ENCODE results near the gene MYO1E. TPM values are rescaled to one million over a fixed set of nuclear protein-coding genes. Genes with fewer than 3 reads are reported as not detected.

MYO1E gene
- total RNA-seq, 2 experiments from 2014 or later, result 1.5 to 26.5 TPM

DNA sequence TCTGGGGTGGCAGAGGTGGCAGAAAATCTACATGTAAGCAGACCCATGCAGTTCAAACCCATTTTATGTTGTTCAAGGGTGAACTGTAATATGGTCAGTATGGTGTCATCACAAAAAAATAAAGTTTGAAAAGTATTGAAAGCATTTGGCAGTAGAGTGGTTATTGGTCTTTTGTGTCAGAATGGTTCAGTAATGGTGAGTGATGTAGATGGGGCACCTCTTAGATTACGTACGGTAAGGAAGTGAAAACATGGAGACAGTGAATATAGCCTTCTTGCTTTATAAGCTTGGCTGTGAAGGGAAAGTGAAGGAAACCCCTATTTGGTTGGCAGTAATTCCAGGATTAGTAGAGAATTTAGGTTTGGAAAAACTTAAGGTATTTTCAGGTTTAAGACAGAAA is 284.9 kb downstream of the MYO1E start:
- intact Hi-C loops (cut with micrococcal nuclease; ENCODE audit: unreplicated experiment), result no loop called here
- DNase-seq (ENCODE audit: low spot score), result no peak
- Histone ChIP-seq H3K4me2 (ENCODE audit: low read length) (no peak overlapping the region), H2AFZ (ENCODE audit: low read length) (no peak overlapping the region), H3K4me1 (ENCODE audit: insufficient read depth, low read length, poor library complexity, severe bottlenecking) (peaks cover 5% of the 10 kb centered on the region), H3K9me2 (ENCODE audit: insufficient read depth, low read length) (no peaks in the 10 kb centered on the region), H4K20me1 (ENCODE audit: insufficient read depth, low read length) (no peaks in the 10 kb centered on the region), H3K36me3 (ENCODE audit: insufficient read depth, low read length) (peaks cover 79% of the 10 kb centered on the region), H3K4me3 (ENCODE audit: low read depth, low read length, poor library complexity, severe bottlenecking) (no peak overlapping the region), H3K9me3 (ENCODE audit: low read length) (no peaks in the 10 kb centered on the region), H3K79me2 (ENCODE audit: insufficient read depth, low read depth, low read length) (no peaks in the 10 kb centered on the region), H3K27ac (ENCODE audit: low read depth, low read length, poor library complexity, severe bottlenecking) (no peak overlapping the region)
- ChIA-PET POLR2A (interaction anchor here (1.1 to 1.6 kb wide), 2 partner anchors 10 to 20 kb away, joined by 3 read pairs; no protein-coding TSS in a partner anchor), CTCF (ENCODE audit: unreplicated experiment) (no interaction called here)
- TF ChIP-seq EZH2phosphoT487 (IDR thresholded peaks at IDR 0.05; ENCODE audit: borderline replicate concordance, low read depth, low read length), result no peak
- TF ChIP-seq, protein P1, sequence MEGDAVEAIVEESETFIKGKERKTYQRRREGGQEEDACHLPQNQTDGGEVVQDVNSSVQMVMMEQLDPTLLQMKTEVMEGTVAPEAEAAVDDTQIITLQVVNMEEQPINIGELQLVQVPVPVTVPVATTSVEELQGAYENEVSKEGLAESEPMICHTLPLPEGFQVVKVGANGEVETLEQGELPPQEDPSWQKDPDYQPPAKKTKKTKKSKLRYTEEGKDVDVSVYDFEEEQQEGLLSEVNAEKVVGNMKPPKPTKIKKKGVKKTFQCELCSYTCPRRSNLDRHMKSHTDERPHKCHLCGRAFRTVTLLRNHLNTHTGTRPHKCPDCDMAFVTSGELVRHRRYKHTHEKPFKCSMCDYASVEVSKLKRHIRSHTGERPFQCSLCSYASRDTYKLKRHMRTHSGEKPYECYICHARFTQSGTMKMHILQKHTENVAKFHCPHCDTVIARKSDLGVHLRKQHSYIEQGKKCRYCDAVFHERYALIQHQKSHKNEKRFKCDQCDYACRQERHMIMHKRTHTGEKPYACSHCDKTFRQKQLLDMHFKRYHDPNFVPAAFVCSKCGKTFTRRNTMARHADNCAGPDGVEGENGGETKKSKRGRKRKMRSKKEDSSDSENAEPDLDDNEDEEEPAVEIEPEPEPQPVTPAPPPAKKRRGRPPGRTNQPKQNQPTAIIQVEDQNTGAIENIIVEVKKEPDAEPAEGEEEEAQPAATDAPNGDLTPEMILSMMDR (conservative IDR thresholded peaks at IDR 0.05; ENCODE audit: low read length), result no peak
- BruUV-seq (replicated peaks), result no TSS peak

Small RNA genes lying within 50 kb of the gene (microRNA-seq; reads per million reads assigned to microRNA genes)
- 2.3 reads per million for gene MIR2116 (ENCODE audit: borderline replicate concordance)

Small RNA genes lying within 50 kb of the gene (small RNA-seq; reads per million reads assigned to genes)
- gene MIR2116, result not detected
- gene RF00019, result not detected
- not detected for gene RNU4-80P
- not detected for gene RNU6-212P

Other genes starting within 250 kb of the MYO1E start
- 0.09 TPM in 1 of 2 replicates, not detected in the other for gene LDHAL6B, start 166.0 kb downstream of the MYO1E start, total RNA-seq (2014; rRNA removed; shearing (Covaris generic))
- not detected in 2 replicates for gene LDHAL6B, start 166.0 kb downstream of the MYO1E start, total RNA-seq (2022)
- gene FAM81A, start 65.3 kb upstream of the MYO1E start, total RNA-seq (2014; rRNA removed; shearing (Covaris generic)), result 8.1 and 11.6 TPM in 2 replicates
- gene FAM81A, start 65.3 kb upstream of the MYO1E start, total RNA-seq (2022), result 37.4 and 40.3 TPM in 2 replicates
- gene GCNT3, start 238.9 kb upstream of the MYO1E start, total RNA-seq (2014; rRNA removed; shearing (Covaris generic)), result not detected in 2 replicates
- not detected in 2 replicates for gene GCNT3, start 238.9 kb upstream of the MYO1E start, total RNA-seq (2022)

All from OCI-LY7 (cell line).